ENCODE data around the gene EBLN1.
A peak's percentile ranks its signal among the peaks of the same experiment; 100 is the strongest.

DNA sequence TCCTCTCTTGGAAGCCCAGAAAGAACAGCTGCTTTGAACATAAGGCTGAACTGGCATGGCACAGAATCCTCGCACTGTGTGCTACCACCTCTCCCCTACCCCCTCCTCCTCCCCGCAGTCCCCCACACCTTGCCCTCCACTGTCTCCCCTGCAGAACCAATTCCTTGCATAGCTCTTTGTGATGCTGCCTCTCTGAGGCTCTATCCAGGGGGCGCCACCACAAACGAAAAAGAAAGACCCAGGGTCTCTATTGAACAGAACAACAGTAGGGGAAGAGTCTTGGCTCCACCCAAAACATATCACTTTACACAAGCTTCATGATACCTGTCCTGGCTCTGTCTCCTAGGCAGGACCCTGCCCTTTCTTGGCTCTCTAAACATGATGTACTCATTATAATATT, 26.2 kb upstream of the EBLN1 start:
- TF ChIP-seq EZH2phosphoT487 (IDR thresholded peaks at IDR 0.05) (no peak), EZH2 (IDR thresholded peaks at IDR 0.05) (no peak)
- TF ChIP-seq, protein P1, sequence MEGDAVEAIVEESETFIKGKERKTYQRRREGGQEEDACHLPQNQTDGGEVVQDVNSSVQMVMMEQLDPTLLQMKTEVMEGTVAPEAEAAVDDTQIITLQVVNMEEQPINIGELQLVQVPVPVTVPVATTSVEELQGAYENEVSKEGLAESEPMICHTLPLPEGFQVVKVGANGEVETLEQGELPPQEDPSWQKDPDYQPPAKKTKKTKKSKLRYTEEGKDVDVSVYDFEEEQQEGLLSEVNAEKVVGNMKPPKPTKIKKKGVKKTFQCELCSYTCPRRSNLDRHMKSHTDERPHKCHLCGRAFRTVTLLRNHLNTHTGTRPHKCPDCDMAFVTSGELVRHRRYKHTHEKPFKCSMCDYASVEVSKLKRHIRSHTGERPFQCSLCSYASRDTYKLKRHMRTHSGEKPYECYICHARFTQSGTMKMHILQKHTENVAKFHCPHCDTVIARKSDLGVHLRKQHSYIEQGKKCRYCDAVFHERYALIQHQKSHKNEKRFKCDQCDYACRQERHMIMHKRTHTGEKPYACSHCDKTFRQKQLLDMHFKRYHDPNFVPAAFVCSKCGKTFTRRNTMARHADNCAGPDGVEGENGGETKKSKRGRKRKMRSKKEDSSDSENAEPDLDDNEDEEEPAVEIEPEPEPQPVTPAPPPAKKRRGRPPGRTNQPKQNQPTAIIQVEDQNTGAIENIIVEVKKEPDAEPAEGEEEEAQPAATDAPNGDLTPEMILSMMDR (IDR thresholded peaks at IDR 0.05) = peak; percentile 21
